Small intestine (tissue), 7 donors: ENCODE data around the gene OR6J1. TPM values are rescaled to one million over a fixed set of nuclear protein-coding genes. Genes with fewer than 3 reads are reported as not detected.
A peak's percentile ranks its signal among the peaks of the same experiment; 100 is the strongest.

Source experiments
- DNase-seq, 2 donors: peaks; one replicate each; pipeline versions ENCODE4 v3.0.0 to v3.0.0-alpha.2; 2013
- FAIRE-seq: peaks from 2 replicates; lab custom pipeline; 2012; peaks lifted over from hg19 to GRCh38; lab: Jason Lieb, UNC
- H3K27ac ChIP-seq, 3 donors: one replicate each; pipeline ENCODE4 v1.5.1; 2013; ENCODE audit warnings: low read length in 2 of 3, mild to moderate bottlenecking in 2 of 3, control low read depth in 1 of 3, inconsistent platforms in 1 of 3, low read depth in 1 of 3, moderate library complexity in 1 of 3
- H3K27me3 ChIP-seq, 3 donors: one replicate each; pipeline ENCODE4 v1.6.1; 2013; ENCODE audit warnings: low read length in 3 of 3, inconsistent platforms in 1 of 3; ENCODE audit not compliant: control insufficient read depth in 3 of 3, insufficient read depth in 3 of 3
- H3K36me3 ChIP-seq, 3 donors: one replicate each; pipeline ENCODE4 v1.6.1; 2013; ENCODE audit warnings: low read length in 3 of 3, inconsistent platforms in 1 of 3, low read depth in 1 of 3, mild to moderate bottlenecking in 1 of 3, moderate library complexity in 1 of 3; ENCODE audit not compliant: control insufficient read depth in 3 of 3, insufficient read depth in 2 of 3
- H3K4me1 ChIP-seq, 3 donors: one replicate each; pipeline ENCODE4 v1.6.1; 2013; ENCODE audit warnings: low read length in 2 of 3, inconsistent platforms in 1 of 3, low read depth in 1 of 3, mild to moderate bottlenecking in 1 of 3, moderate library complexity in 1 of 3; ENCODE audit not compliant: control insufficient read depth in 3 of 3, insufficient read depth in 2 of 3
- H3K4me3 ChIP-seq, 3 donors: one replicate each; pipeline ENCODE4 v1.5.1; 2013; ENCODE audit warnings: low read length in 3 of 3, control low read depth in 1 of 3, inconsistent platforms in 1 of 3, low read depth in 1 of 3, mild to moderate bottlenecking in 1 of 3, moderate library complexity in 1 of 3
- H3K9me3 ChIP-seq, 2 donors: one replicate each; pipeline ENCODE4 v1.6.1; 2013; ENCODE audit warnings: low read depth in 1 of 2, low read length in 1 of 2; ENCODE audit not compliant: control insufficient read depth in 2 of 2, insufficient read depth in 1 of 2
- WGBS, 3 donors: extraction: QIAGEN DNeasy Blood & Tissue Kit; methylation state at CpG; one replicate each; pipeline ENCODE4 v1.1.7; 2013; 5-methylcytosine and 5-hydroxymethylcytosine counted together
- polyA plus RNA-seq, 4 donors: library from polyadenylated mRNA; stranded (reverse) in 3 of 4; unstranded in 1 of 4; fragments of 200-250 nt in 3 of 4; fragments of 120-200 nt in 1 of 4; gene quantifications; one replicate each; pipeline versions ENCODE4 v1.2.1 to v1.2.3, GENCODE V29; 2013
- donor health status: healthy with polysubstance abuse.
- donor health status: control.
- donor health status: control.
- donor health status: Bipolar disorder and iron deficiency.
- donor health status: healthy.

The OR6J1 gene
- polyA plus RNA-seq, 4 donors: not detected

DNA sequence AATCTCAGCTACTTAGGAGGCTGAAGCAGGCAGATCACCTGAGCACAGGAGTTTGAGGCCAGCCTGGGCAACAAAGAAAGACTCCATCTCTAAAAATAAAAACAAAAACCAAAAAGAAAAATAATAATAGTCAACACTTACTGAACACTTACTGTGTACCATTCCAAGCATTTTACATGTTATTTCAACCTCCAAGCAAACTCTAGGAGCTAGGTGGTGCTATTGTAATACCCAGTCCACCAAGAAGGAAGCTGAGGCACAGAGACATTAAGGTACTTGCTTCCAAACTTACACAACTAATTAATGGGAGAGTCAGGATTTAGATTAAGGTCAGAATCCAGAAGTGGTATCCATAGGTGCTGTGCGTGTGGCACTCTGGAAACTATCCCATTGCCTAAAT lies 13.7 kb upstream of the OR6J1 start:
- peaks cover 3 to 23% (median 4%) of the 10 kb centered on the region in 3 donors for H3K4me1 ChIP-seq
- no peak for FAIRE-seq
- WGBS, 3 donors: 84 to 97% (median 91%) methylated on average over 1 of the region's 1 CpG
- H3K9me3 ChIP-seq: no peaks in the 10 kb centered on the region
- H3K27ac ChIP-seq: peak overlapping the region in 2 of 3 donors; percentile 29 to 66
- no peaks in the 10 kb centered on the region for H3K27me3 ChIP-seq
- H3K36me3 ChIP-seq: no peaks in the 10 kb centered on the region
- no peak overlapping the region for H3K4me3 ChIP-seq
- peak; percentile 26 to 27 for DNase-seq

GRCh38 chr14:22656945-22657731 lies 13.0 kb upstream of the OR6J1 start:
- no peak overlapping the region for H3K4me3 ChIP-seq
- H3K4me1 ChIP-seq: peaks cover 3 to 23% (median 4%) of the 10 kb centered on the region in 3 donors
- DNase-seq: peak; percentile 44 to 60
- no peaks in the 10 kb centered on the region for H3K27me3 ChIP-seq
- FAIRE-seq: no peak
- H3K9me3 ChIP-seq: no peaks in the 10 kb centered on the region
- WGBS, 3 donors: 41 to 49% (median 41%) methylated on average over 8 of the region's 8 CpGs
- peak overlapping the region; percentile 29 to 66 (median 46) for H3K27ac ChIP-seq
- no peaks in the 10 kb centered on the region for H3K36me3 ChIP-seq

DNA sequence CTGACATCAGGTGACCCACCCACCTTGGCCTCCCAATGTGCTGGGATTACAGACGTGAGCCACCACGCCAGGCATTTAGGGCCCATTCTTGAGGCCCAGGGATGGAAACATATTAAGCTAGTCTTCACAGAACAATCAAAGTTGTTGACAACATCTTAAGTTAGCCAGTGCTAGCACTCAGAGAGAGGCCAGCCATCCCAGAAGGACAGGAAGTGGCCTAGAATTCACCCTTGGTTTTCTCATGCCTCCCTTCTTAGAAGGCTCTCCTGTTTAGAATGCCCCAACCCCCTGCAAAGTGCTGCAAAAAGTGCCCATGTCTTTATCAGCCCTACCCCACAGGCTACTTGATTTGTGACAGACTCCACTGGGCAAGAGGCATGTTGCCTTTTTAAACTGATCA lies 12.1 kb upstream of the OR6J1 start:
- 85 to 96% (median 92%) methylated on average over 2 of the region's 2 CpGs for WGBS, 3 donors
- no peak for FAIRE-seq
- Histone ChIP-seq H3K4me1 (peaks cover 3 to 23% (median 4%) of the 10 kb centered on the region in 3 donors), H3K27ac (peak overlapping the region in 1 of 3 donors; percentile 66), H3K27me3 (no peaks in the 10 kb centered on the region), H3K36me3 (no peaks in the 10 kb centered on the region), H3K9me3 (no peaks in the 10 kb centered on the region), H3K4me3 (no peak overlapping the region)
- DNase-seq: no peak

DNA sequence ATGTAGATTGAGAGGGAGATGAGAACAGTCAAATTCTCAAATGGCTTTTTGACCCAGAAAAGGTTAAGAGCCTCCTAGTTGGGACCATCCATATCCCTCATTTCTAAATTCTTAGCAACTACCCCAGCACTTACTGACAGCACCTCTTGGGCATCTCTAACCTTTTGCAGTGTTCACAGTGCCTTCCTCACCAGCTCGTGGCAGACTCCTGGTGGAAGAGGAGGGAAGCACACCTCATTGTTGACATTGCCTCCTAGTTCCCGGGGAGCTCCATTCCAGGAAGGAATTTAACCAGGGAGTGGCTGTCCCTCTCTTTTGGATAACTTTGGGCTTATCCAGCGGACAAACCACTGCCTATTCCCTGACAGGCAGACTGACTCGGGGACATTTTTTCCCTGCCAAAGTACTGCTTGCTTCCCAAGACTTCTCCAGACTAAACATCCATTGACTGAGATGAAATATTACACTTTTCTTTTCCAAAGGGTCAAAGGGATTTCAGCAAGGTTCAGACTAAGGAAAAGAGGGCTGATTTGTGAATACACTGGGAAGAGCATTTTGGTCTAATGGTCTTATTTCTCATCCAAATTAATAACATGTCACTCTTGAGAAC lies 9.0 kb upstream of the OR6J1 start:
- 0 to 7% (median 6%) methylated on average over 4 of the region's 4 CpGs for WGBS, 3 donors
- H3K27me3 ChIP-seq: no peaks in the 10 kb centered on the region
- no peaks in the 10 kb centered on the region for H3K9me3 ChIP-seq
- H3K4me3 ChIP-seq: no peak overlapping the region
- FAIRE-seq (no peak), DNase-seq (peak; percentile 78 to 82)
- H3K36me3 ChIP-seq: no peaks in the 10 kb centered on the region
- peaks cover 3 to 22% (median 4%) of the 10 kb centered on the region in 3 donors for H3K4me1 ChIP-seq
- H3K27ac ChIP-seq: no peak overlapping the region

GRCh38 chr14:22651586-22651985 lies 7.4 kb upstream of the OR6J1 start:
- H3K4me1 ChIP-seq: peaks cover 0 to 7% (median 2%) of the 10 kb centered on the region in 3 donors
- 76 to 84% (median 80%) methylated on average over 2 of the region's 2 CpGs for WGBS, 3 donors
- FAIRE-seq (no peak), DNase-seq (no peak)
- H3K27me3 ChIP-seq: no peaks in the 10 kb centered on the region
- no peaks in the 10 kb centered on the region for H3K36me3 ChIP-seq
- no peak overlapping the region for H3K27ac ChIP-seq
- no peak overlapping the region for H3K4me3 ChIP-seq
- H3K9me3 ChIP-seq: no peaks in the 10 kb centered on the region

- H3K36me3 ChIP-seq: no peaks in the 10 kb centered on the region
- WGBS, 3 donors: 50 to 64% (median 50%) methylated on average over 3 of the region's 3 CpGs
- peak in 1 of 2 donors; percentile 21 for DNase-seq
- peaks cover 0 to 2% (median 0%) of the 10 kb centered on the region in 3 donors for H3K4me1 ChIP-seq
- no peak for FAIRE-seq
- H3K9me3 ChIP-seq: no peaks in the 10 kb centered on the region
- H3K27ac ChIP-seq: no peak overlapping the region
- H3K27me3 ChIP-seq: no peaks in the 10 kb centered on the region
- H3K4me3 ChIP-seq: no peak overlapping the region
Measured at GRCh38 chr14:22650960-22651521, 6.9 kb upstream of the OR6J1 start.

- WGBS, 3 donors: 77 to 88% (median 81%) methylated on average over 7 of the region's 7 CpGs
- H3K36me3 ChIP-seq: no peaks in the 10 kb centered on the region
- no peak overlapping the region for H3K4me3 ChIP-seq
- no peak overlapping the region for H3K27ac ChIP-seq
- DNase-seq: no peak
- H3K27me3 ChIP-seq: no peaks in the 10 kb centered on the region
- H3K9me3 ChIP-seq: no peaks in the 10 kb centered on the region
- no peak for FAIRE-seq
- H3K4me1 ChIP-seq: peaks cover 0 to 2% (median 0%) of the 10 kb centered on the region in 3 donors
Measured at GRCh38 chr14:22650046-22650739, 6.0 kb upstream of the OR6J1 start.

GRCh38 chr14:22648506-22648905 lies 4.4 kb upstream of the OR6J1 start:
- Histone ChIP-seq H3K9me3 (no peaks in the 10 kb centered on the region), H3K4me1 (peaks cover 0 to 9% (median 0%) of the 10 kb centered on the region in 3 donors), H3K27me3 (no peaks in the 10 kb centered on the region), H3K27ac (no peak overlapping the region), H3K36me3 (no peaks in the 10 kb centered on the region), H3K4me3 (no peak overlapping the region)
- FAIRE-seq: no peak
- DNase-seq: no peak
- WGBS, 3 donors: 75 to 83% (median 77%) methylated on average over 2 of the region's 2 CpGs
